AG04449 (cell line): Measurements from ENCODE around the gene RTN4RL2.
A peak's percentile ranks its signal among the peaks of the same experiment; 100 is the strongest.

Experiments
- CTCF ChIA-PET: fragments of 350-600 bp; formaldehyde crosslinking; extraction: SDS; loops from one replicate; lab custom pipeline; 2021; ENCODE audit warnings: antibody characterized with exemption; lab: Yijun Ruan, JAX
- POLR2A ChIA-PET: fragments of 400-600, 350-600 bp; formaldehyde crosslinking; extraction: SDS; loops from one replicate; lab custom pipeline; 2020; ENCODE audit warnings: antibody characterized with exemption, inconsistent platforms; lab: Yijun Ruan, JAX
- DNase-seq: peaks from one replicate; pipeline ENCODE4 v3.0.0-alpha.2; 2010; ENCODE audit warnings: low read depth, low spot score
- H3K4me3 ChIP-seq: 2 replicates; pipeline ENCODE4 v1.5.1; 2011; ENCODE audit warnings: low read depth, mild to moderate bottlenecking, control low read depth, low read length
- TF ChIP-seq, protein P1 (sequence below): IDR thresholded peaks from one replicate; pipeline ENCODE4 v1.5.1; 2011; ENCODE audit warnings: mild to moderate bottlenecking, moderate library complexity, low read length, control low read depth, inconsistent platforms; ENCODE audit not compliant: insufficient read depth; ENCODE audit errors: missing control alignments

RTN4RL2 gene

DNA sequence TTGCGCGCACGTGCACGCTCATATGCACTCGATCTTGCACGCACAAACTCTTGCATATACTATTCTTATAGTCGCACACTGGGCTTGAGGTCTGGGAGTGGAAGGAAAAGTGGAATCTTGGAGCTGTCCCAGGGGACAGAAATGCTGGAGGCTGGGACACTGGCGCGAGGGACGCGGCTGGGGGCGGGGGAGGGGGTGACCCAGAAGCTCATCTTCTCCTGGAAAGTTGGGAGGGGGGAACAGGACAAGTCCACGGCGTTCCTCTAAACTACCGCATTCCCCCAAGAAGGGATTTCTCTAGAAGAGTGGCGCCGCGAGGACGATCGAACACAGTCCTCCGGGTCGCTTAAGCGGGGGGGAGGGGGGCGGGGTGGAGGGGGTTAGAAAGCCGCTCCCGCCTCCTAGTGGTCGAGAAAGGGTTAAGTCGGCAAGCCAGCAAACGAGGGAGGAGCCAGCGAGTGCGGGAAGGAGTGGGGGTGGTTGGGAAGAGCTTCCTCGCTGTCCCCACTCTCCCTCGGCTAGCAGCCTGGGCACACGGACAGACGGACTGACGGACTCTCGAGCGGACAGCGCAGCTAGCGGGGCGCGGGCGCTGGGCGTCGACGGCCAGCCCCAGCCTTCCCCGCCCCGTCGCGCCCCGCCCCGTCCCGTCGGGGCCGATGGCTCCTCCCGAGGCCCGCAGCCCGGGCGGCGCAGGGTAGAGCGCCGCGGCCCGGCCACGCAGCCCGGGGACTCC is at the start of gene RTN4RL2:
Gene RTN4RL2, plus strand, starts transcription at position 507 of the 736 bp plus-strand sequence. CDS start 338 bp downstream, outside the sequence.
- no peak for DNase-seq
- TF ChIP-seq, protein P1, sequence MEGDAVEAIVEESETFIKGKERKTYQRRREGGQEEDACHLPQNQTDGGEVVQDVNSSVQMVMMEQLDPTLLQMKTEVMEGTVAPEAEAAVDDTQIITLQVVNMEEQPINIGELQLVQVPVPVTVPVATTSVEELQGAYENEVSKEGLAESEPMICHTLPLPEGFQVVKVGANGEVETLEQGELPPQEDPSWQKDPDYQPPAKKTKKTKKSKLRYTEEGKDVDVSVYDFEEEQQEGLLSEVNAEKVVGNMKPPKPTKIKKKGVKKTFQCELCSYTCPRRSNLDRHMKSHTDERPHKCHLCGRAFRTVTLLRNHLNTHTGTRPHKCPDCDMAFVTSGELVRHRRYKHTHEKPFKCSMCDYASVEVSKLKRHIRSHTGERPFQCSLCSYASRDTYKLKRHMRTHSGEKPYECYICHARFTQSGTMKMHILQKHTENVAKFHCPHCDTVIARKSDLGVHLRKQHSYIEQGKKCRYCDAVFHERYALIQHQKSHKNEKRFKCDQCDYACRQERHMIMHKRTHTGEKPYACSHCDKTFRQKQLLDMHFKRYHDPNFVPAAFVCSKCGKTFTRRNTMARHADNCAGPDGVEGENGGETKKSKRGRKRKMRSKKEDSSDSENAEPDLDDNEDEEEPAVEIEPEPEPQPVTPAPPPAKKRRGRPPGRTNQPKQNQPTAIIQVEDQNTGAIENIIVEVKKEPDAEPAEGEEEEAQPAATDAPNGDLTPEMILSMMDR, result peak; percentile 20
- POLR2A ChIA-PET, result no interaction called here
- CTCF ChIA-PET, result interaction anchor here (0.6 to 11.8 kb wide), 23 partner anchors 10 to 1067 kb away, joined by 3 to 400 read pairs (median 5); partner anchors contain the start of genes SLC43A1, TIMM10 and UBE2L6
- H3K4me3 ChIP-seq, result peak within 1 kb of the TSS; percentile 50

DNA sequence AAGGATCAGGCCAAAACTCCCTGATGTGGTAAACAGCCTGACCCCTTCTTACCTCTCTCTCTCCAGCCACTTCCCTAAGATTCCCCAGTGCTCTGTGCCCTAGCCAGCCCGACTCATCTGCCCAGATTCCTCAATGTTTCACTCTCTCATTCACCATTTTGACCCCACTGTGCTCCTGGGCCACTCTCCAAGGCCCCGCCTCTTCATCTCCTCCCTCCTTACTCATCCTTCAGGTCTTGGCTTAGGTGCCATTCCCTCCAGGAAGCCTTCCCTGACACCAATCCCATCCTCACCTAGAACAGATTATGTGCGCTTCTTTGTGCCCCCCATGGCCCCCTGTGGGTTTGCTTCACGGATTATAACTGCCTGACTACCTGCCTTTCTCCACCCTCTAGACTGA is 46.6 kb upstream of the RTN4RL2 start:
- TF ChIP-seq, protein P1, result no peak
- ChIA-PET POLR2A (no interaction called here), CTCF (interaction anchor here (1.2 kb wide), 1 partner anchor 44 kb away, joined by 3 read pairs; no protein-coding TSS in a partner anchor)
- H3K4me3 ChIP-seq, result no peak overlapping the region
- DNase-seq, result no peak

DNA sequence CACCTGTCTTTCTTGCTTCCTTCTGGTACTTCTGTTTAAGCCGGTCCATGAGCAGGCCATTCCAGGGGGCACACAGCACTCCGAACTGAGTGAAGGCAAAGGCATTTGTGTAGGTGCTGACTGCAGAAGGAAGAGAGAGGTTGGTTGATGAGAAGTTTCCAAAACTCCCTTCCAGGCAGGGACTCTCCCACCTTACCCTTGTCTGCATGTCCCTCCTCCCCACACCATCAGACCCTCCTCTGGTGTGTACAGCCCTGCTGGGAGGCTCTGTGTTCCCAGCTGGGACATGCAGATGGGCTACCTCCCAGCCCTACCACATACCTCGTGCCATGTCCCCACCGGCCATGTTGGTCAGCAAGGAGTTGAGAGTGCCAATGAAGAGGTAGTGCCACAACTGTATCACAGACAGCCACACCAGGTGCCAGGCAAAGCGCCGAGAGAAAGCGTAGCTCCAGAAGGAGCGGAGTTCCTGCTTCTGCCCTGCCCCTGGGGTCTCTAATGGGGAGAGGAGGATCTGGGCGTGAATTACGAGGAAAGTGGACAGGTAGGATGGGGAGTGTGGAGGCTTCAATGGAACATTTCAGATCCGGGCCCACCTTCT is 45.6 kb upstream of the RTN4RL2 start:
- no peak for DNase-seq
- H3K4me3 ChIP-seq, result no peak overlapping the region
- TF ChIP-seq, protein P1, result no peak
- POLR2A ChIA-PET, result no interaction called here
- CTCF ChIA-PET, result no interaction called here

DNA sequence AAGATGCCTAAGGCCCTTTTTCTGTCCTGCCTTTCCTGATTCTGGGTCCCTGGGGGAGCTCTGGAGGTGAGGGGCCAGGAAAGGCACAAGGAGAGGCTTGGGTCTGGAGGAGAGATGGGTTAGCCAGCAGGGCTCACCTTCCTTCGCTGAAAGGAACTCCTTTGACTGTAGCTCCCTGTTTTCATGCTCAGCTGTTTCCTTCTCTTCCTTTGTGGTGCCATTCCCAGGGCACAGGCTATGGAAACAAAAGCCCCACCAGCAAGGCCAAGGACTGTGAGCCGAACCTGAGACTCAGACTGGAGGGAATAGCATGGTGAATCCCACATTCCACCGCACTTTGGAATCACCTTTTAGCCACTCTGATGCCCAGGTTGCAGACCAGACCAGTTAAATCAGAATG is 43.9 kb upstream of the RTN4RL2 start:
- ChIA-PET CTCF (interaction anchor here (1.0 to 2.7 kb wide), 5 partner anchors 40 to 112 kb away, joined by 3 to 8 read pairs (median 5); no protein-coding TSS in a partner anchor), POLR2A (no interaction called here)
- no peak overlapping the region for H3K4me3 ChIP-seq
- TF ChIP-seq, protein P1, result no peak
- DNase-seq, result no peak

DNA sequence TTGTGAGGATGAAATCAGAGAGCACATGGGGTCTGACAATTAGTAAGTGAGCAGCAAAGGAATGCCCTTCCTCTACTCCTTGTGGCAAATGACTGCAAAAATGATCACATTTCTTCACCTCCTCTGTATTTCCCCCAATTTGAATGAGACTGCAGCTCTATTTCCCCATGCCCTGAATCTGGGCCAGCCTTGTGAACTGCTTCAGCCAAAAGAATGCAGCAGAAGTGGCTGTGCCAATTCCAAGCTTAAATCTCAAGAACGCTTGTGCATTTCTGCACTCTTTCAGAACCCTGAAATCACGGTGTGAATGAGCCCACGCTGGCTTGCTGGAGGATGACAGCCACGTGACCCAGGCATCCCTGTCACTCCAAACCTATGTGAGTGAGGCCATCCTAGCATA is 43.3 kb upstream of the RTN4RL2 start:
- ChIA-PET CTCF (interaction anchor here (1.0 to 2.7 kb wide), 6 partner anchors 40 to 111 kb away, joined by 3 to 8 read pairs (median 4); no protein-coding TSS in a partner anchor), POLR2A (no interaction called here)
- TF ChIP-seq, protein P1, result no peak
- H3K4me3 ChIP-seq, result no peak overlapping the region
- no peak for DNase-seq

DNA sequence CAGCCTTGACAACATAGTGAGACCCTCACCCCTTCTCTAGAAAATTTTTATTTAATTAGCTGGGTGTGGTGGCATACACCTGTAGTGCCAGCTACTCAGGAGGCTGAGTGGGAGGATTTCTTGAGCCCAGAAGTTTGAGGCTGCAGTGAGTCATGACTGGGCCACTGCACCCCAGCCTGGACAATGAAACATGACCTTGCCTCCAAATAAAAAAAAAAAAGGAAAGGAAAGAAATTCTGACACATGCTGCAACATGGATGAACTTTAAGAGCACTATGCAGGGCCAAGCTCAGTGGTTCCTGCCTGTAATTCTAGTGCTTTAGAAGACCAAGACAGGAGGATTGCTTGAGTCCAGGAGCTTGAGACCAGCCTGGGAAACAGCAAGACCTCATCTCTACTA is 42.2 kb upstream of the RTN4RL2 start:
- ChIA-PET CTCF (interaction anchor here (1.0 to 2.7 kb wide), 5 partner anchors 29 to 108 kb away, joined by 3 to 8 read pairs (median 4); no protein-coding TSS in a partner anchor), POLR2A (no interaction called here)
- TF ChIP-seq, protein P1, result no peak

More for the DNA sequence above, 42.2 kb upstream of the RTN4RL2 start:
- H3K4me3 ChIP-seq, result no peak overlapping the region
- DNase-seq, result no peak
